Mesodermal cell (in vitro differentiated cells): ENCODE results near the gene BLCAP.
"Not testable (repeated sequence)": the region's sequence is repeated elsewhere in the genome, so short reads cannot be mapped to it uniquely, and the experiment has no call there.

Experiments used
- H3K27ac ChIP-seq: 2 replicates; pipeline ENCODE4 v1.7.0; 2013; ENCODE audit warnings: mild to moderate bottlenecking, low read depth, low read length, moderate library complexity; ENCODE audit not compliant: severe bottlenecking
- H3K36me3 ChIP-seq: 2 replicates; pipeline ENCODE4 v1.7.1; 2013; ENCODE audit warnings: mild to moderate bottlenecking, low read length, moderate library complexity; ENCODE audit not compliant: control insufficient read depth, insufficient read depth
- H3K4me1 ChIP-seq: one replicate; pipeline ENCODE4 v1.7.1; 2013; ENCODE audit warnings: mild to moderate bottlenecking, low read length; ENCODE audit not compliant: insufficient read depth, control insufficient read depth, poor library complexity, severe bottlenecking
- H3K4me3 ChIP-seq: 2 replicates; pipeline ENCODE4 v1.7.0; 2013; ENCODE audit warnings: low read length, control low read depth, mild to moderate bottlenecking; ENCODE audit not compliant: insufficient read depth, poor library complexity, severe bottlenecking; ENCODE audit errors: extremely low read depth
- H3K9me3 ChIP-seq: 2 replicates; pipeline ENCODE4 v1.7.1; 2013; ENCODE audit warnings: mild to moderate bottlenecking, low read length, moderate library complexity; ENCODE audit not compliant: control insufficient read depth
- WGBS, 2 experiments: methylation state at CpG; one replicate each; pipeline ENCODE4 v1.1.5; 2013; ENCODE audit warnings: missing lambda C conversion rate in 2 of 2; ENCODE audit not compliant: insufficient coverage in 2 of 2; 5-methylcytosine and 5-hydroxymethylcytosine counted together

The BLCAP gene

GRCh38 chr20:37554721-37555298 is 27.1 kb upstream of the BLCAP start:
- not testable (repeated sequence) for H3K4me1 ChIP-seq, H3K4me3 ChIP-seq, H3K9me3 ChIP-seq, H3K36me3 ChIP-seq, H3K27ac ChIP-seq
- WGBS, 2 experiments, result 94% methylated on average over 8 to 11 of the region's 13 CpGs

- no peaks in the 10 kb centered on the region for H3K9me3 ChIP-seq
- no peak overlapping the region for H3K4me3 ChIP-seq
- H3K36me3 ChIP-seq, result no peaks in the 10 kb centered on the region
- 91% methylated on average over 1 of the region's 1 CpG; no CpG with 5 or more reads in 1 of the 2 experiments for WGBS, 2 experiments
- H3K4me1 ChIP-seq, result no peaks in the 10 kb centered on the region
- no peak overlapping the region for H3K27ac ChIP-seq
Measured at GRCh38 chr20:37552415-37552814, 24.7 kb upstream of the BLCAP start.

- not testable (repeated sequence) for H3K4me3 ChIP-seq, H3K27ac ChIP-seq, H3K9me3 ChIP-seq, H3K4me1 ChIP-seq, H3K36me3 ChIP-seq
- WGBS, 2 experiments, result 100% methylated on average over 1 of the region's 2 CpGs; no CpG with 5 or more reads in 1 of the 2 experiments
Measured at GRCh38 chr20:37551660-37552059, 24.0 kb upstream of the BLCAP start.

DNA sequence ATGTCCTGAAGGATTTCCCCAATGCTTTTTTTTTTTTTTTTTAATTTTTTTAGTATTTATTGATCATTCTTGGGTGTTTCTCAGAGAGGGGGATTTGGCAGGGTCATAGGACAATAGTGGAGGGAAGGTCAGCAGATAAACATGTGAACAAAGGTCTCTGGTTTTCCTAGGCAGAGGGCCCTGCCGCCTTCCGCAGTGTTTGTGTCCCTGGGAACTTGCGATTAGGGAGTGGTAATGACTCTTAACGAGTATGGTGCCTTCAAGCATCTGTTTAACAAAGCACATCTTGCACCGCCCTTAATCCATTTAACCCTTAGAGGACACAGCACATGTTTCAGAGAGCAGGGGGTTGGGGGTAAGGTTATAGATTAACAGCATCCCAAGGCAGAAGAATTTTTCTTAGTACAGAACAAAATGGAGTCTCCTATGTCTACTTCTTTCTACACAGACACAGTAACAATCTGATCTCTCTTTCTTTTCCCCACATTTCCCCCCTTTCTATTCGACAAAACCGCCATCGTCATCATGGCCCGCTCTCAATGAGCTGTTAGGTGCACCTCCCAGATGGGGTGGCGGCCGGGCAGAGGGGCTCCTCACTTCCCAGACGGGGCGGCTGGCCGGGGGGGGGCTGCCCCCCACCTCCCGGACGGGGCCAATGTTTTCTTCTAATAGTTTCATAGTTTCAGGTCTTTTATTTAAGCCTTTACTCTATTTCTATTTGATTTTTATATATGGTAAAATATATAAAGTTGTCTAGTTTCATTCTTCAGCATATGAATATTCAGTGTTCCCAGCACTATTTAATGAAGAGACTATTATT is 22.6 kb upstream of the BLCAP start:
- H3K27ac ChIP-seq, result not testable (repeated sequence)
- 80% methylated on average over 1 of the region's 16 CpGs; no CpG with 5 or more reads in 1 of the 2 experiments for WGBS, 2 experiments

GRCh38 chr20:37547912-37548311 is 20.2 kb upstream of the BLCAP start:
- Histone ChIP-seq H3K27ac (no peak overlapping the region), H3K9me3 (no peaks in the 10 kb centered on the region), H3K4me1 (no peaks in the 10 kb centered on the region), H3K4me3 (no peak overlapping the region), H3K36me3 (no peaks in the 10 kb centered on the region)

More for the DNA sequence above, 22.6 kb upstream of the BLCAP start:
- H3K36me3 ChIP-seq, H3K4me3 ChIP-seq, H3K9me3 ChIP-seq, H3K4me1 ChIP-seq: not testable (repeated sequence)

GRCh38 chr20:37545516-37545915 is 17.8 kb upstream of the BLCAP start:
- Histone ChIP-seq H3K36me3 (no peaks in the 10 kb centered on the region), H3K9me3 (no peaks in the 10 kb centered on the region), H3K4me1 (no peaks in the 10 kb centered on the region), H3K4me3 (no peak overlapping the region), H3K27ac (no peak overlapping the region)
- no CpG with 5 or more reads among the region's 1 CpG for WGBS, 2 experiments

GRCh38 chr20:37544386-37544785 is 16.7 kb upstream of the BLCAP start:
- H3K4me3 ChIP-seq, result no peak overlapping the region
- no peaks in the 10 kb centered on the region for H3K9me3 ChIP-seq
- no peak overlapping the region for H3K27ac ChIP-seq
- H3K36me3 ChIP-seq, result no peaks in the 10 kb centered on the region
- H3K4me1 ChIP-seq, result no peaks in the 10 kb centered on the region
- 71 to 81% methylated on average over 2 of the region's 3 CpGs for WGBS, 2 experiments

- Histone ChIP-seq H3K27ac (no peak overlapping the region), H3K4me1 (no peaks in the 10 kb centered on the region), H3K9me3 (no peaks in the 10 kb centered on the region), H3K4me3 (no peak overlapping the region), H3K36me3 (no peaks in the 10 kb centered on the region)
- 54 to 63% methylated on average over 2 of the region's 3 CpGs for WGBS, 2 experiments
Measured at GRCh38 chr20:37543828-37544227, 16.2 kb upstream of the BLCAP start.

DNA sequence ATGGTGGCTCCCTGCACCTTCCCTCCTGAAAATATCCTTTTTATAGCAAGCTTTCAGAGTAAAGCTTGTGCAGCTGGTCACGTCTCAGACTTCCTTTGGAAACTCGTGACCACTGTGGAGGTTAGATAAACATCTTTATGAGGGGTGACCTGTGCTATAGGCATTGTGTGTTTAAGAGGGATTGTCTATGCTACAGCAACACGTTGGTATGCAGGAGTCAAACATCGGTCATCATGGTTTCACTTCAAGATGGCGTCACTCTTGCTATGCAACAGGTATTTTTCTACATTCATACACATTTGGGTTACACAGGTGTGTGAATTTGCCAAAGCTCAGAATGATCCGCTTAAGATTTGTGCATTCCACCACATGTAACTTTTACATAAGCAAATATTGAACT is 14.6 kb upstream of the BLCAP start:
- Histone ChIP-seq H3K27ac (no peak overlapping the region), H3K36me3 (no peaks in the 10 kb centered on the region), H3K4me1 (no peaks in the 10 kb centered on the region), H3K4me3 (no peak overlapping the region), H3K9me3 (no peaks in the 10 kb centered on the region)
- WGBS, 2 experiments, result 84% methylated on average over 3 of the region's 6 CpGs; no CpG with 5 or more reads in 1 of the 2 experiments

DNA sequence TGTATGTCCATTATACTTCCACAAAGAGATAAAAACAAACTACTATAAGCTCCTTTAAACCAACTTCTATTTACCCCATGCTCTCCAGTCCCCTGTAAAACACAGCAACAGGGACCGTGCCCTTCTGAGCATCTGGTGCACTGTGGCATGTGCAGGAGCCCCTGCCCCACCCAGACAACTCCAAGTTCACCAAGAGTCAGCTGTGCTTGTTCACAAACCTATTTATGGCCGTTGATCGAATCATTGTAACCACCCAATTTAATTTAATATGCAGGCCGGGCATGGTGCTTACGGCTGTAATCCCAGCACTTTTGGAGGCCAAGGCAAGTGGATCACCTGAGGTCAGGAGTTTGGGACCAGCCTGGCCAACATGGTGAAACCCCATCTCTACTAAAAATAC is 13.7 kb upstream of the BLCAP start:
- Histone ChIP-seq H3K9me3 (no peaks in the 10 kb centered on the region), H3K4me1 (no peaks in the 10 kb centered on the region), H3K4me3 (no peak overlapping the region), H3K27ac (no peak overlapping the region), H3K36me3 (no peaks in the 10 kb centered on the region)
- 95 to 96% methylated on average over 5 of the region's 5 CpGs for WGBS, 2 experiments

- no CpG with 5 or more reads among the region's 1 CpG for WGBS, 2 experiments
- H3K4me1 ChIP-seq, H3K9me3 ChIP-seq, H3K4me3 ChIP-seq, H3K36me3 ChIP-seq, H3K27ac ChIP-seq: not testable (repeated sequence)
Measured at GRCh38 chr20:37540838-37541237, 13.2 kb upstream of the BLCAP start.
